Neuronal stem cell (in vitro differentiated cells): Measurements from ENCODE around the gene TLE1.
A peak's percentile ranks its signal among the peaks of the same experiment; 100 is the strongest.
"Not testable (repeated sequence)": the region's sequence is repeated elsewhere in the genome, so short reads cannot be mapped to it uniquely, and the experiment has no call there.

Experiments
- DNase-seq: peaks from one replicate; pipeline ENCODE4 v3.0.0-alpha.2; 2013; ENCODE audit warnings: low spot score
- H2AFZ ChIP-seq: one replicate; pipeline ENCODE4 v1.6.1; 2013; ENCODE audit warnings: mild to moderate bottlenecking, low read length, inconsistent platforms
- H2AK5ac ChIP-seq: 2 replicates; pipeline ENCODE4 v1.6.1; 2013; ENCODE audit warnings: low read depth, mild to moderate bottlenecking, inconsistent platforms, low read length, moderate library complexity, mixed read lengths
- H2BK120ac ChIP-seq: 2 replicates; pipeline ENCODE4 v1.6.1; 2013; ENCODE audit warnings: low read depth, mild to moderate bottlenecking, inconsistent platforms, low read length, moderate library complexity, mixed read lengths
- H2BK12ac ChIP-seq: one replicate; pipeline ENCODE4 v1.6.1; 2013; ENCODE audit warnings: low read length, inconsistent platforms
- H2BK15ac ChIP-seq: 2 replicates; pipeline ENCODE4 v1.6.1; 2013; ENCODE audit warnings: mild to moderate bottlenecking, low read length, inconsistent platforms, mixed read lengths
- H2BK5ac ChIP-seq: one replicate; pipeline ENCODE4 v1.6.1; 2013; ENCODE audit warnings: inconsistent platforms, mild to moderate bottlenecking, low read length, moderate library complexity
- H3K14ac ChIP-seq: one replicate; pipeline ENCODE4 v1.6.1; 2013; ENCODE audit warnings: low read length, inconsistent platforms
- H3K18ac ChIP-seq: 2 replicates; pipeline ENCODE4 v1.6.1; 2013; ENCODE audit warnings: low read length, inconsistent platforms
- H3K23ac ChIP-seq: 2 replicates; pipeline ENCODE4 v1.6.1; 2013; ENCODE audit warnings: low read depth, mild to moderate bottlenecking, mixed read lengths, low read length, inconsistent platforms; ENCODE audit not compliant: poor library complexity
- H3K27ac ChIP-seq: replicated peaks from 3 replicates; pipeline ENCODE4 v1.5.1; 2013; ENCODE audit warnings: low read length, inconsistent platforms
- H3K27me3 ChIP-seq, 3 experiments: 2 replicates each; pipeline ENCODE4 v1.6.1; 2013; ENCODE audit warnings: low read length in 3 of 3, mild to moderate bottlenecking in 2 of 3, inconsistent platforms in 1 of 3, low read depth in 1 of 3, mixed read lengths in 1 of 3, moderate library complexity in 1 of 3; ENCODE audit not compliant: control insufficient read depth in 3 of 3, insufficient read depth in 3 of 3
- H3K36me3 ChIP-seq, 2 donors: replicated peaks in 1 of 2; 2 replicates each; pipeline ENCODE4 v1.6.1; 2013; ENCODE audit warnings: low read length in 2 of 2; ENCODE audit not compliant: control insufficient read depth in 2 of 2, insufficient read depth in 2 of 2
- H3K4ac ChIP-seq: 2 replicates; pipeline ENCODE4 v1.6.1; 2013; ENCODE audit warnings: inconsistent platforms, mild to moderate bottlenecking, low read length, moderate library complexity
- H3K4me1 ChIP-seq, 2 donors: 1 replicate in 1 of 2; 2 replicates in 1 of 2; pipeline ENCODE4 v1.6.1; 2013; ENCODE audit warnings: low read length in 2 of 2, low read depth in 1 of 2; ENCODE audit not compliant: control insufficient read depth in 2 of 2, insufficient read depth in 1 of 2
- H3K4me2 ChIP-seq: one replicate; pipeline ENCODE4 v1.6.1; 2013; ENCODE audit warnings: mild to moderate bottlenecking, low read length, inconsistent platforms; ENCODE audit not compliant: insufficient read depth, poor library complexity, severe bottlenecking
- H3K4me3 ChIP-seq, 2 donors: 2 replicates each; pipeline ENCODE4 v1.5.1; 2013; ENCODE audit warnings: low read length in 2 of 2, mild to moderate bottlenecking in 2 of 2, inconsistent platforms in 1 of 2, moderate library complexity in 1 of 2
- H3K79me1 ChIP-seq: one replicate; pipeline ENCODE4 v1.6.1; 2013; ENCODE audit warnings: low read depth, mild to moderate bottlenecking, inconsistent platforms, low read length, moderate library complexity
- H3K9ac ChIP-seq: one replicate; pipeline ENCODE4 v1.6.1; 2013; ENCODE audit warnings: mild to moderate bottlenecking, low read depth, low read length, inconsistent platforms; ENCODE audit not compliant: poor library complexity
- H3K9me3 ChIP-seq, 2 donors: replicated peaks in 1 of 2; 2 replicates each; pipeline versions ENCODE3 to v1.6.1; 2013; ENCODE audit warnings: low read length in 2 of 2, mild to moderate bottlenecking in 2 of 2, inconsistent platforms in 1 of 2, low read depth in 1 of 2, mixed read lengths in 1 of 2, moderate library complexity in 1 of 2; ENCODE audit not compliant: control insufficient read depth in 2 of 2, insufficient read depth in 1 of 2
- H4K8ac ChIP-seq: one replicate; pipeline ENCODE4 v1.6.1; 2013; ENCODE audit warnings: low read depth, mild to moderate bottlenecking, inconsistent platforms, low read length, moderate library complexity
- H4K91ac ChIP-seq: one replicate; pipeline ENCODE4 v1.6.1; 2013; ENCODE audit warnings: low read length, low read depth, mild to moderate bottlenecking, inconsistent platforms; ENCODE audit not compliant: poor library complexity
- WGBS, 2 donors: extraction: QIAGEN DNeasy Blood & Tissue Kit; methylation state at CpG; one replicate each; pipeline ENCODE4 v1.1.7; 2013; ENCODE audit warnings: missing lambda C conversion rate in 2 of 2, mixed read lengths in 1 of 2; ENCODE audit not compliant: insufficient read length in 2 of 2, insufficient replicate concordance in 1 of 2; ENCODE audit errors: extremely low coverage in 2 of 2; 5-methylcytosine and 5-hydroxymethylcytosine counted together

The TLE1 gene

DNA sequence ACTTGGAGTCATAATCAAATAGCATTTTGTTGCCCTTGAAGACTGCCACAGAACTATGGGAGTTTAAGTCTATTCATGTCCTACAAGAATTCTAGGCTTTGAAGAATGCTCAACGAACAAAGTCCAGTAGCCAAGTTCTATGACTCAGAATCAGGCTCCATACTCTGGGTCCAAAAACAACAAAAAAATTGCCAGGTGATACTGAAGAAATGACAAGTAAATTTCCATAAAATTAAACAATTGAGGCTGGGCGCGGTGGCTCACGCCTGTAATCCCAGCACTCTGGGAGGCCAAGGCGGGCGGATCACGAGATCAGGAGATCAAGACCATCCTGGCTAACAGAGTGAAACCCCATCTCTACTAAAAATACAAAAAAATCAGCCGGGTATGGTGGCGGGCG, 94.1 kb downstream of the TLE1 start:
- not testable (repeated sequence) for H2AK5ac ChIP-seq, H3K79me1 ChIP-seq, DNase-seq, H2BK15ac ChIP-seq, H3K14ac ChIP-seq, H4K91ac ChIP-seq, H2BK12ac ChIP-seq, H3K9me3 ChIP-seq, H2BK120ac ChIP-seq, H4K8ac ChIP-seq, H2AFZ ChIP-seq, H3K9ac ChIP-seq, H3K18ac ChIP-seq, H3K23ac ChIP-seq, H3K27ac ChIP-seq, H3K4me3 ChIP-seq, H2BK5ac ChIP-seq, H3K4ac ChIP-seq, H3K4me2 ChIP-seq, H3K27me3 ChIP-seq, H3K4me1 ChIP-seq
- peaks cover 2 to 39% of the 10 kb centered on the region in 2 donors for H3K36me3 ChIP-seq
- WGBS, 2 donors, result no CpG with 5 or more reads among the region's 10 CpGs

GRCh38 chr9:81594415-81594814, 94.9 kb downstream of the TLE1 start:
- Histone ChIP-seq H3K79me1 (no peaks in the 10 kb centered on the region), H3K4me1 (peaks cover 6 to 8% of the 10 kb centered on the region in 2 donors), H3K9me3 (peaks cover 0 to 2% of the 10 kb centered on the region in 2 donors), H2BK5ac (no peak overlapping the region), H3K4me2 (no peak overlapping the region), H2AFZ (no peak overlapping the region), H2BK12ac (no peak overlapping the region), H3K36me3 (peaks cover 2 to 47% of the 10 kb centered on the region in 2 donors), H4K91ac (no peak overlapping the region), H3K14ac (no peak overlapping the region), H3K4ac (no peak overlapping the region), H3K27me3 (no peaks in the 10 kb centered on the region), H2BK120ac (no peak overlapping the region), H3K18ac (no peak overlapping the region), H3K23ac (no peak overlapping the region), H3K9ac (no peak overlapping the region), H2BK15ac (no peak overlapping the region), H2AK5ac (no peak overlapping the region), H3K27ac (no peak overlapping the region), H3K4me3 (no peak overlapping the region), H4K8ac (no peak overlapping the region)
- no CpG with 5 or more reads among the region's 5 CpGs for WGBS, 2 donors
- no peak for DNase-seq

DNA sequence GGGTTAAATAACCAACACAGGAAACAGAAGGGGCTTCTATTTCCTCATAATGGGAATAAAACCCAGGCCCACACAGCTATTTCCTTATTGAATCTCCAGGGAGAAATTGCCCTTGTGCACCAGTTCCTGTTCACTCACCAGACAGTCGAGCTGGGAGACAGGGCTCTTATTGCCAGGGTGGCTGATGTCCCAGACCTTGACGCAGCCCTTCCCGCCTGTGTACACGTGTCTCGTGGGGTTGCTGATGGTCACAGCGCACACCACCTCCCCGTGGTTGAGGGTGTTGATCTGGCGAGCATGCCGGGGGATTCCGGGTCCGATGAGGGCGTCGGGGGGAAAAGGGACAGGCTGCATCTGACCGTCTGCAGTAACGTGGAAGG, 96.5 kb downstream of the TLE1 start:
- Histone ChIP-seq H3K4ac (no peak overlapping the region), H3K4me2 (no peak overlapping the region), H2BK15ac (no peak overlapping the region), H3K27me3 (no peaks in the 10 kb centered on the region), H3K18ac (peak overlapping the region; percentile 11), H2BK120ac (no peak overlapping the region), H3K27ac (no peak overlapping the region), H3K23ac (peak overlapping the region; percentile 50), H3K9ac (no peak overlapping the region), H3K79me1 (no peaks in the 10 kb centered on the region), H4K8ac (no peak overlapping the region), H2AK5ac (no peak overlapping the region), H2BK12ac (no peak overlapping the region), H2BK5ac (no peak overlapping the region), H3K14ac (no peak overlapping the region), H3K36me3 (peaks cover 2 to 55% of the 10 kb centered on the region in 2 donors), H3K4me3 (no peak overlapping the region), H3K4me1 (peaks cover 13 to 17% of the 10 kb centered on the region in 2 donors), H3K9me3 (no peaks in the 10 kb centered on the region), H2AFZ (no peak overlapping the region), H4K91ac (no peak overlapping the region)
- no CpG with 5 or more reads among the region's 15 CpGs for WGBS, 2 donors
- no peak for DNase-seq

- H3K27me3 ChIP-seq, result no peaks in the 10 kb centered on the region
- peaks cover 2 to 66% of the 10 kb centered on the region in 2 donors for H3K36me3 ChIP-seq
These were observed 97.6 kb downstream of the TLE1 start for GRCh38 chr9:81591791-81592190.

More at GRCh38 chr9:81591791-81592190, 97.6 kb downstream of the TLE1 start:
- Histone ChIP-seq H3K4me3 (no peak overlapping the region), H2AK5ac (no peak overlapping the region), H2BK120ac (no peak overlapping the region), H3K4ac (no peak overlapping the region), H2BK12ac (no peak overlapping the region), H4K91ac (no peak overlapping the region), H3K9me3 (no peaks in the 10 kb centered on the region), H3K79me1 (no peaks in the 10 kb centered on the region), H3K18ac (peak overlapping the region; percentile 73), H3K9ac (no peak overlapping the region), H3K27ac (no peak overlapping the region), H3K23ac (no peak overlapping the region), H4K8ac (no peak overlapping the region), H2BK15ac (no peak overlapping the region), H3K4me2 (no peak overlapping the region), H3K4me1 (peaks cover 15 to 16% of the 10 kb centered on the region in 2 donors), H2AFZ (no peak overlapping the region), H3K14ac (no peak overlapping the region), H2BK5ac (no peak overlapping the region)
- no peak for DNase-seq
- WGBS, 2 donors, result no CpG with 5 or more reads among the region's 12 CpGs
